Measurements from ENCODE around the gene STK17A.
"Not testable (repeated sequence)": the region's sequence is repeated elsewhere in the genome, so short reads cannot be mapped to it uniquely, and the experiment has no call there.

STK17A gene

GRCh38 chr7:43673243-43673976, 90.5 kb downstream of the STK17A start:
- H2AFZ ChIP-seq (ENCODE audit: low read length); H3K4me3 ChIP-seq (ENCODE audit: low read length in 2 of 2); H3K23ac ChIP-seq (ENCODE audit: low read depth, low read length, poor library complexity); H2BK12ac ChIP-seq (ENCODE audit: low read length); H4K91ac ChIP-seq (ENCODE audit: low read depth, low read length, poor library complexity); DNase-seq (ENCODE audit: low spot score); H3K79me1 ChIP-seq (ENCODE audit: low read depth, low read length); H3K4me1 ChIP-seq (ENCODE audit: control insufficient read depth in 2 of 2, insufficient read depth in 1 of 2, low read depth in 1 of 2, low read length in 2 of 2); H3K9ac ChIP-seq (ENCODE audit: low read depth, low read length, poor library complexity); H4K8ac ChIP-seq (ENCODE audit: low read depth, low read length); H3K27ac ChIP-seq (replicated peaks; ENCODE audit: low read length); H2BK120ac ChIP-seq (ENCODE audit: low read depth, low read length); H3K4me2 ChIP-seq (ENCODE audit: insufficient read depth, low read length, poor library complexity, severe bottlenecking); H2AK5ac ChIP-seq (ENCODE audit: low read depth, low read length); H3K36me3 ChIP-seq (replicated peaks in 1 of 2; ENCODE audit: control insufficient read depth in 2 of 2, insufficient read depth in 2 of 2, low read length in 2 of 2); H2BK5ac ChIP-seq (ENCODE audit: low read length); H3K4ac ChIP-seq (ENCODE audit: low read length); H3K14ac ChIP-seq (ENCODE audit: low read length); H2BK15ac ChIP-seq (ENCODE audit: low read length); H3K18ac ChIP-seq (ENCODE audit: low read length); H3K27me3 ChIP-seq (ENCODE audit: control insufficient read depth in 3 of 3, insufficient read depth in 3 of 3, low read depth in 1 of 3, low read length in 3 of 3): not testable (repeated sequence)
- WGBS, 2 donors (ENCODE audit: extremely low coverage in 2 of 2, insufficient read length in 2 of 2, insufficient replicate concordance in 1 of 2): no CpG with 5 or more reads among the region's 5 CpGs
- H3K9me3 ChIP-seq (replicated peaks in 1 of 2; ENCODE audit: control insufficient read depth in 2 of 2, insufficient read depth in 1 of 2, low read depth in 1 of 2, low read length in 2 of 2): peaks cover 2 to 53% of the 10 kb centered on the region in 2 donors

GRCh38 chr7:43674559-43675436, 91.9 kb downstream of the STK17A start:
- H2AFZ ChIP-seq (ENCODE audit: low read length): no peak overlapping the region
- no peak overlapping the region for H2BK120ac ChIP-seq (ENCODE audit: low read depth, low read length)
- H3K23ac ChIP-seq (ENCODE audit: low read depth, low read length, poor library complexity): no peak overlapping the region
- no peaks in the 10 kb centered on the region for H3K27me3 ChIP-seq (ENCODE audit: control insufficient read depth in 3 of 3, insufficient read depth in 3 of 3, low read depth in 1 of 3, low read length in 3 of 3)
- no peak overlapping the region for H4K91ac ChIP-seq (ENCODE audit: low read depth, low read length, poor library complexity)
- H3K9me3 ChIP-seq (replicated peaks in 1 of 2; ENCODE audit: control insufficient read depth in 2 of 2, insufficient read depth in 1 of 2, low read depth in 1 of 2, low read length in 2 of 2): peaks cover 0 to 48% of the 10 kb centered on the region in 2 donors
- H3K14ac ChIP-seq (ENCODE audit: low read length): no peak overlapping the region
- WGBS, 2 donors (ENCODE audit: extremely low coverage in 2 of 2, insufficient read length in 2 of 2, insufficient replicate concordance in 1 of 2): no CpG with 5 or more reads among the region's 4 CpGs
- H3K4ac ChIP-seq (ENCODE audit: low read length): no peak overlapping the region
- H4K8ac ChIP-seq (ENCODE audit: low read depth, low read length): no peak overlapping the region
- H3K18ac ChIP-seq (ENCODE audit: low read length): no peak overlapping the region
- DNase-seq (ENCODE audit: low spot score): no peak
- H3K36me3 ChIP-seq (replicated peaks in 1 of 2; ENCODE audit: control insufficient read depth in 2 of 2, insufficient read depth in 2 of 2, low read length in 2 of 2): peaks cover 0 to 5% of the 10 kb centered on the region in 2 donors
- H3K27ac ChIP-seq (replicated peaks; ENCODE audit: low read length): no peak overlapping the region
- no peaks in the 10 kb centered on the region for H3K4me1 ChIP-seq (ENCODE audit: control insufficient read depth in 2 of 2, insufficient read depth in 1 of 2, low read depth in 1 of 2, low read length in 2 of 2)
- no peak overlapping the region for H2BK12ac ChIP-seq (ENCODE audit: low read length)
- H3K4me2 ChIP-seq (ENCODE audit: insufficient read depth, low read length, poor library complexity, severe bottlenecking): no peak overlapping the region
- no peak overlapping the region for H2BK5ac ChIP-seq (ENCODE audit: low read length)
- no peak overlapping the region for H2BK15ac ChIP-seq (ENCODE audit: low read length)
- H3K79me1 ChIP-seq (ENCODE audit: low read depth, low read length): peaks cover 1% of the 10 kb centered on the region
- no peak overlapping the region for H3K4me3 ChIP-seq (ENCODE audit: low read length in 2 of 2)
- H2AK5ac ChIP-seq (ENCODE audit: low read depth, low read length): no peak overlapping the region
- no peak overlapping the region for H3K9ac ChIP-seq (ENCODE audit: low read depth, low read length, poor library complexity)
